ENCODE data around the gene TPM2.
"Not testable (repeated sequence)": the region's sequence is repeated elsewhere in the genome, so short reads cannot be mapped to it uniquely, and the experiment has no call there.

Gene TPM2

GRCh38 chr9:35656348-35656747, 33.4 kb downstream of the TPM2 start:
- no peak for DNase-seq (ENCODE audit: low read depth in 2 of 2)

- DNase-seq (ENCODE audit: low read depth in 2 of 2): no peak
These were observed 36.1 kb downstream of the TPM2 start for GRCh38 chr9:35653611-35654010.

- DNase-seq (ENCODE audit: low read depth in 2 of 2): no peak
These were observed 36.9 kb downstream of the TPM2 start for GRCh38 chr9:35652829-35653209.

- DNase-seq (ENCODE audit: low read depth in 2 of 2): no peak
These were observed 37.5 kb downstream of the TPM2 start for GRCh38 chr9:35651956-35652828.

GRCh38 chr9:35650341-35651158, 39.2 kb downstream of the TPM2 start, which contains the start of gene SIT1:
Gene SIT1, minus strand, starts transcription at chr9:35650931. Its CDS starts 78 bp downstream, at chr9:35650853.
- DNase-seq (ENCODE audit: low read depth in 2 of 2): no peak

GRCh38 chr9:35649431-35650340, 40.0 kb downstream of the TPM2 start:
- DNase-seq (ENCODE audit: low read depth in 2 of 2): no peak

GRCh38 chr9:35646533-35647265, 43.0 kb downstream of the TPM2 start:
- peak; percentile 61 to 62 for DNase-seq (ENCODE audit: low read depth in 2 of 2)

GRCh38 chr9:35646153-35646532, 43.6 kb downstream of the TPM2 start:
- DNase-seq (ENCODE audit: low read depth in 2 of 2): no peak

GRCh38 chr9:35645736-35646135, 44.0 kb downstream of the TPM2 start:
- DNase-seq (ENCODE audit: low read depth in 2 of 2): not testable (repeated sequence)

GRCh38 chr9:35643046-35643445, 46.7 kb downstream of the TPM2 start:
- DNase-seq (ENCODE audit: low read depth in 2 of 2): no peak

GRCh38 chr9:35641478-35641877, 48.2 kb downstream of the TPM2 start:
- not testable (repeated sequence) for DNase-seq (ENCODE audit: low read depth in 2 of 2)

GRCh38 chr9:35640431-35640830, 49.3 kb downstream of the TPM2 start:
- not testable (repeated sequence) for DNase-seq (ENCODE audit: low read depth in 2 of 2)

GRCh38 chr9:35639631-35640030, 50.1 kb downstream of the TPM2 start:
- DNase-seq (ENCODE audit: low read depth in 2 of 2): no peak

- DNase-seq (ENCODE audit: low read depth in 2 of 2): not testable (repeated sequence)
These were observed 50.5 kb downstream of the TPM2 start for GRCh38 chr9:35639225-35639624.

GRCh38 chr9:35638751-35639150, 51.0 kb downstream of the TPM2 start:
- not testable (repeated sequence) for DNase-seq (ENCODE audit: low read depth in 2 of 2)

GRCh38 chr9:35637427-35637955, 52.2 kb downstream of the TPM2 start:
- not testable (repeated sequence) for DNase-seq (ENCODE audit: low read depth in 2 of 2)

- DNase-seq (ENCODE audit: low read depth in 2 of 2): not testable (repeated sequence)
These were observed 52.9 kb downstream of the TPM2 start for GRCh38 chr9:35636877-35637246.

- no peak for DNase-seq (ENCODE audit: low read depth in 2 of 2)
These were observed 53.4 kb downstream of the TPM2 start for GRCh38 chr9:35636135-35636876.

GRCh38 chr9:35635730-35636129, 54.0 kb downstream of the TPM2 start:
- no peak for DNase-seq (ENCODE audit: low read depth in 2 of 2)
